NT2/D1 (cell line): ENCODE measurements around the gene AOPEP.

Experiments used
- YY1 ChIP-seq: IDR thresholded peaks from 2 replicates; pipeline ENCODE4 v1.6.1; 2011; ENCODE audit not compliant: insufficient read length, insufficient read depth
- ZNF274 ChIP-seq: IDR thresholded peaks from 2 replicates; pipeline ENCODE4 v1.6.1; 2011; ENCODE audit warnings: mild to moderate bottlenecking, low read depth, low read length

GRCh38 chr9:95085036-95085770 lies 358.7 kb downstream of the AOPEP start:
- TF ChIP-seq YY1 (no peak), ZNF274 (no peak)
